Neural progenitor cell (in vitro differentiated cells): ENCODE results near the gene LEFTY1. TPM values are rescaled to one million over a fixed set of nuclear protein-coding genes. Genes with fewer than 3 reads are reported as not detected.

Experiments used
- DNase-seq: peaks from one replicate; pipeline ENCODE4 v3.0.0-alpha.2; 2016; ENCODE audit warnings: low spot score
- H2AFZ ChIP-seq: fragments of 200-600 bp; sonication (generic); replicated peaks from 2 replicates; pipeline ENCODE4 v1.6.1; 2016; ENCODE audit warnings: antibody characterized with exemption
- H3F3A ChIP-seq: fragments of 200-600 bp; sonication (generic); 2 replicates; pipeline ENCODE4 v1.6.1; 2016; ENCODE audit warnings: antibody characterized with exemption, low read depth
- H3K27ac ChIP-seq: fragments of 200-600 bp; sonication (generic); 2 replicates; pipeline ENCODE4 v1.5.1; 2016; ENCODE audit warnings: mild to moderate bottlenecking
- H3K27me3 ChIP-seq: fragments of 200-600 bp; sonication (generic); 2 replicates; pipeline ENCODE4 v1.6.1; 2016; ENCODE audit warnings: mild to moderate bottlenecking, moderate library complexity
- H3K36me3 ChIP-seq: fragments of 200-600 bp; sonication (generic); 2 replicates; pipeline ENCODE4 v1.5.1; 2016
- H3K4me1 ChIP-seq: fragments of 200-600 bp; sonication (generic); 2 replicates; pipeline ENCODE4 v1.6.1; 2016; ENCODE audit warnings: mixed run types
- H3K4me2 ChIP-seq: fragments of 200-600 bp; sonication (generic); 2 replicates; pipeline ENCODE4 v1.6.1; 2016
- H3K4me3 ChIP-seq: fragments of 200-600 bp; sonication (generic); 2 replicates; pipeline ENCODE4 v1.5.1; 2016
- H3K79me2 ChIP-seq: fragments of 200-600 bp; sonication (generic); 2 replicates; pipeline ENCODE4 v1.6.1; 2016; ENCODE audit warnings: low read depth
- H3K9ac ChIP-seq: fragments of 200-600 bp; sonication (generic); 2 replicates; pipeline ENCODE4 v1.6.1; 2016
- H3K9me3 ChIP-seq: fragments of 200-600 bp; sonication (generic); 2 replicates; pipeline ENCODE4 v1.5.1; 2016; ENCODE audit warnings: low read depth
- H4K20me1 ChIP-seq: fragments of 200-600 bp; sonication (generic); 2 replicates; pipeline ENCODE4 v1.6.1; 2016; ENCODE audit warnings: low read depth
- H3K27ac Mint-ChIP-seq: 3 replicates; pipeline ENCODE4 v1.8.0; 2021; ENCODE audit warnings: mixed read lengths
- H3K27me3 Mint-ChIP-seq: 2 replicates; pipeline ENCODE4 v1.8.0; 2022; ENCODE audit warnings: low read depth, mild to moderate bottlenecking, inconsistent platforms, moderate library complexity, mixed read lengths; ENCODE audit not compliant: insufficient read depth
- H3K36me3 Mint-ChIP-seq: 3 replicates; pipeline ENCODE4 v1.8.0; 2021; ENCODE audit warnings: mixed read lengths
- H3K4me1 Mint-ChIP-seq: 3 replicates; pipeline ENCODE4 v1.8.0; 2021; ENCODE audit warnings: mixed read lengths
- H3K4me3 Mint-ChIP-seq: 3 replicates; pipeline ENCODE4 v1.8.0; 2021; ENCODE audit warnings: mild to moderate bottlenecking, moderate library complexity, mixed read lengths
- H3K9me3 Mint-ChIP-seq: 3 replicates; pipeline ENCODE4 v1.8.0; 2020; ENCODE audit warnings: mixed read lengths
- CTCF ChIP-seq: fragments of 200-600 bp; sonication (generic); IDR thresholded peaks from 2 replicates; pipeline ENCODE4 v1.5.1; 2017; ENCODE audit warnings: antibody characterized with exemption, mild to moderate bottlenecking
- EZH2 ChIP-seq: fragments of 200-600 bp; sonication (generic); IDR thresholded peaks from 2 replicates; pipeline ENCODE4 v1.6.1; 2017; ENCODE audit warnings: antibody characterized with exemption, mild to moderate bottlenecking, moderate library complexity
- EZH2phosphoT487 ChIP-seq: fragments of 200-600 bp; sonication (generic); IDR thresholded peaks from 2 replicates; pipeline ENCODE4 v1.6.1; 2017; ENCODE audit warnings: antibody characterized with exemption
- total RNA-seq: library from RNA; depleted of rRNA; stranded (reverse); fragments of >200 nt; gene quantifications from 2 replicates; pipeline ENCODE4 v1.2.3, GENCODE V29; 2015; ENCODE audit warnings: low replicate concordance

LEFTY1 gene
- total RNA-seq, 1 donor from 2014 or later, result not detected

DNA sequence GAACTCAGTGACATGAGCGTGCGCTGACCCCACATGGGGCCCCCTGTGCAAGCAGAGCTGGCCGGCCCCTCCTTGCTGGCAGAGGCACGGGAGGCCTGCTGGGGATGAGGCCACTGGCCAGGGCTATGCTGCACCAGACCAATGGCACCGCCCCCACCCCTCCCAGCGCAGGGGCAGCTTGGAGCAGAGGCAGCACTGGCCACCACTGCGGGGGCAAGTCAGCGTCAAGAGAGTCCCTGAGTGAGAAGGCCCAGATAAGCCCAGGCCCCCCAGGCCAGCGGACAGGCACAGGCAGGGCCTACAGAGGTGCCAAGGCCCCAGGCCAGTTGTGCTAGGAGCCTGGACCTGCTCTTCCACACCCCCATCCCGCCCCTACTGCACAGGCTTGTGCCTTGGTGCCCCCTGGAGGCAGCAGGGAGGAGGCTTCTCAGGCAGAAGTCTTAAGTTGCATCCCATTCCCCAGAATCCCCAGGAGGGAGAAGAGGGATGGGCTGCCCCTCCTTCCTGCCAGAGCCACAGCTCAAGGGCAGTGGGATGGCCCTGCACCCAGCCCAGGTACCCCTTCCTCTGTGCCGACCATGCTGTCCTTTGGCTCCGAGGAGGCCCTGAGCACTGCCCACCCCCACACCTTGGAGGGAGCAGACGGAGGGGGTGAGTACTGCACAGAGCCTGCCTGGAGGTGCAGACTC, 43.2 kb downstream of the LEFTY1 start:
- no peaks in the 10 kb centered on the region for H3K79me2 ChIP-seq
- no peak overlapping the region for H3K4me3 Mint-ChIP-seq
- TF ChIP-seq EZH2phosphoT487 (no peak), CTCF (peak; percentile 82), EZH2 (no peak)
- H3K36me3 Mint-ChIP-seq, result peaks cover 12% of the 10 kb centered on the region
- no peak overlapping the region for H3K27ac Mint-ChIP-seq
- no peak overlapping the region for H3K27ac ChIP-seq
- no peak overlapping the region for H3K4me3 ChIP-seq
- no peaks in the 10 kb centered on the region for H3K9me3 Mint-ChIP-seq
- no peaks in the 10 kb centered on the region for H3K4me1 ChIP-seq
- peaks cover 23% of the 10 kb centered on the region for H3K4me1 Mint-ChIP-seq
- no peaks in the 10 kb centered on the region for H3K9me3 ChIP-seq
- H3K27me3 Mint-ChIP-seq, result peaks cover 2% of the 10 kb centered on the region
- peak; percentile 93 for DNase-seq
- no peaks in the 10 kb centered on the region for H3K36me3 ChIP-seq
- H3K4me2 ChIP-seq, result no peak overlapping the region
- no peak overlapping the region for H3K9ac ChIP-seq
- no peaks in the 10 kb centered on the region for H3K27me3 ChIP-seq
- H4K20me1 ChIP-seq, result no peaks in the 10 kb centered on the region
- no peak overlapping the region for H2AFZ ChIP-seq
- no peaks in the 10 kb centered on the region for H3F3A ChIP-seq

- H3K4me3 Mint-ChIP-seq, result no peak overlapping the region
- no peak overlapping the region for H3K27ac ChIP-seq
- no peak overlapping the region for H2AFZ ChIP-seq
- no peak overlapping the region for H3K4me2 ChIP-seq
- H3K27me3 Mint-ChIP-seq, result peaks cover 2% of the 10 kb centered on the region
- H3K27ac Mint-ChIP-seq, result no peak overlapping the region
- H4K20me1 ChIP-seq, result no peaks in the 10 kb centered on the region
- H3K36me3 Mint-ChIP-seq, result peaks cover 14% of the 10 kb centered on the region
- no peak for TF ChIP-seq CTCF
- TF ChIP-seq EZH2phosphoT487, result no peak
- TF ChIP-seq EZH2, result no peak
- no peak overlapping the region for H3K9ac ChIP-seq
- no peaks in the 10 kb centered on the region for H3K9me3 ChIP-seq
- H3K4me1 ChIP-seq, result no peaks in the 10 kb centered on the region
- no peak overlapping the region for H3K4me3 ChIP-seq
- H3K36me3 ChIP-seq, result no peaks in the 10 kb centered on the region
- H3K4me1 Mint-ChIP-seq, result peaks cover 21% of the 10 kb centered on the region
- H3K79me2 ChIP-seq, result no peaks in the 10 kb centered on the region
- no peaks in the 10 kb centered on the region for H3K27me3 ChIP-seq
- DNase-seq, result no peak
- no peaks in the 10 kb centered on the region for H3F3A ChIP-seq
- H3K9me3 Mint-ChIP-seq, result no peaks in the 10 kb centered on the region
Observed at GRCh38 chr1:225845097-225845496, 43.8 kb downstream of the LEFTY1 start.

DNA sequence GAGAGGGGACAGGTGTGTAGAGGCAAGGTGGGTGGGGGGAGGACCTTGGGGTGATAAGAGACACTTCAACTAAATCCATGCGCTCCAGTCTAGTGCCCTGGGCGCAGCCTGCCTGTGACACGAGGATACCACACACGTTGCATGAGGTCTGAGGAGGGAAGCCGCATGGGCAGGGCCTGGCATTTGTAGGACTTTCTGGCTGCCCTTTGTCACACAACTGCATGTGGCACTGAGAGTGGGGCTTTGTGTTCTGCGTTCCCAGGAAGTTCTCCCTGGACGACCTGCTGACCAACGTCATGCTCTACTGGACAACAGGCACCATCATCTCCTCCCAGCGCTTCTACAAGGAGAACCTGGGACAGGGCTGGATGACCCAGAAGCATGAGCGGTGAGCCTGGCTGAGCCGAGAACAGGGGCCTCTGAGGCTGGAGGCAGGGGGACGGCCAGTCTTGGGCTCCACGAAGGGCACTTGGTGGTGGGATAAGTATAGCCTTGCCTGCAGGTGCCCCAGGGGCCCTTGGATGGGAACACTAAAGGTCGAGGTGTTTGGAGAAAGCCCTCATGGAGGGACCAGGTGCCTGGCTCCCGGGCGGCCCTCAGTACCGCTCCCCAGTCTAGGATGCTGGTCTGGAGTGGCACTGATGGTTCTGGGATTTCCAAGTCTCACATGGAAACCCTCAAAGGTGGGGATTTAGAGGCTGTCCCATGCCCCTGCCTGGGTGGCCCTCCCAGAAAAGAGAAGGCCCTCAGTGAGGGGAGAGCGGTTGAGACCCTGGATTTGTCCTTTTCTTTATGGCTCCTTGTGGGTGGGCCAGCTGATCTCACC, 44.5 kb downstream of the LEFTY1 start:
- no peaks in the 10 kb centered on the region for H3K9me3 Mint-ChIP-seq
- no peak overlapping the region for H3K4me2 ChIP-seq
- H3K4me1 Mint-ChIP-seq, result peaks cover 17% of the 10 kb centered on the region
- no peaks in the 10 kb centered on the region for H4K20me1 ChIP-seq
- H3K4me3 ChIP-seq, result no peak overlapping the region
- H3K27me3 Mint-ChIP-seq, result peaks cover 2% of the 10 kb centered on the region
- H3K27me3 ChIP-seq, result no peaks in the 10 kb centered on the region
- TF ChIP-seq EZH2, result no peak
- no peak for TF ChIP-seq EZH2phosphoT487
- no peak for TF ChIP-seq CTCF
- peaks cover 14% of the 10 kb centered on the region for H3K36me3 Mint-ChIP-seq
- DNase-seq, result no peak
- H2AFZ ChIP-seq, result no peak overlapping the region
- no peak overlapping the region for H3K27ac ChIP-seq
- no peaks in the 10 kb centered on the region for H3K36me3 ChIP-seq
- H3F3A ChIP-seq, result no peaks in the 10 kb centered on the region
- no peak overlapping the region for H3K9ac ChIP-seq
- H3K9me3 ChIP-seq, result no peaks in the 10 kb centered on the region
- H3K27ac Mint-ChIP-seq, result peak overlapping the region; percentile 21
- H3K79me2 ChIP-seq, result no peaks in the 10 kb centered on the region
- no peaks in the 10 kb centered on the region for H3K4me1 ChIP-seq
- H3K4me3 Mint-ChIP-seq, result no peak overlapping the region
